Sigmoid colon (tissue), 4 donors: ENCODE measurements around the gene ZNG1A.

Experiments
- EP300 ChIP-seq, 4 donors: sonication (generic); formaldehyde crosslinking; IDR thresholded peaks; one replicate each; pipeline ENCODE4 v1.6.1; 2017; ENCODE audit warnings: antibody characterized with exemption in 4 of 4
- POLR2A ChIP-seq, 2 donors: fragments of 450-650 bp; IDR thresholded peaks; one replicate each; pipeline ENCODE4 v1.6.1; 2016; ENCODE audit warnings: antibody characterized with exemption in 2 of 2, mild to moderate bottlenecking in 2 of 2, moderate library complexity in 2 of 2
- POLR2AphosphoS5 ChIP-seq, 4 donors: sonication (generic); formaldehyde crosslinking; IDR thresholded peaks; one replicate each; pipeline ENCODE4 v1.6.1; 2017; ENCODE audit warnings: antibody characterized with exemption in 4 of 4
- TF ChIP-seq, protein P1 (sequence below), 4 experiments: fragments of 450-650 bp in 3 of 4; fragments of 200-600 bp in 1 of 4; IDR thresholded peaks; one replicate each; pipeline ENCODE4 v1.5.1; 2016 to 2019; ENCODE audit warnings: antibody characterized with exemption in 4 of 4, mild to moderate bottlenecking in 3 of 4, moderate library complexity in 2 of 4

DNA sequence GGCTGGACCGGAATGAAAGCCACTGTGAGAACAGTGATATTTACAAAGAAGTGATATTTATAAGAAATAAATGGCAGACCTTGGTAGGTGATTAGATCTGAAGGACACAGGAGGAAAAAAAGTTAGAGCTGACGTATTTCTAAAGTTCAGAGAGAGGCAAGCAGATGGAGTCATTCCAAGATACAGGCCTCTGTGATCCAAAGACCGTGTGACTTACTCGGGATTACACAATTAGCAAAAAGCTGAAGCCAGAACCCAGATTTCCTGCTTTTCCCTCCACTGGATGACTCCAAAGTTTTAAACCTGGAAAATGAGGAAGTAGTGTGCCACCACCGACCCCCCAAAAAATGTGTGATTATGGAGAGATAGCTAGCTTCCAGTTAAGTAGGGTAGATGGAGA lies 32.7 kb upstream of the ZNG1A start:
- TF ChIP-seq, protein P1, sequence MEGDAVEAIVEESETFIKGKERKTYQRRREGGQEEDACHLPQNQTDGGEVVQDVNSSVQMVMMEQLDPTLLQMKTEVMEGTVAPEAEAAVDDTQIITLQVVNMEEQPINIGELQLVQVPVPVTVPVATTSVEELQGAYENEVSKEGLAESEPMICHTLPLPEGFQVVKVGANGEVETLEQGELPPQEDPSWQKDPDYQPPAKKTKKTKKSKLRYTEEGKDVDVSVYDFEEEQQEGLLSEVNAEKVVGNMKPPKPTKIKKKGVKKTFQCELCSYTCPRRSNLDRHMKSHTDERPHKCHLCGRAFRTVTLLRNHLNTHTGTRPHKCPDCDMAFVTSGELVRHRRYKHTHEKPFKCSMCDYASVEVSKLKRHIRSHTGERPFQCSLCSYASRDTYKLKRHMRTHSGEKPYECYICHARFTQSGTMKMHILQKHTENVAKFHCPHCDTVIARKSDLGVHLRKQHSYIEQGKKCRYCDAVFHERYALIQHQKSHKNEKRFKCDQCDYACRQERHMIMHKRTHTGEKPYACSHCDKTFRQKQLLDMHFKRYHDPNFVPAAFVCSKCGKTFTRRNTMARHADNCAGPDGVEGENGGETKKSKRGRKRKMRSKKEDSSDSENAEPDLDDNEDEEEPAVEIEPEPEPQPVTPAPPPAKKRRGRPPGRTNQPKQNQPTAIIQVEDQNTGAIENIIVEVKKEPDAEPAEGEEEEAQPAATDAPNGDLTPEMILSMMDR (IDR thresholded peaks at IDR 0.05): no peak
- TF ChIP-seq POLR2AphosphoS5 (IDR thresholded peaks at IDR 0.05): no peak
- TF ChIP-seq POLR2A (IDR thresholded peaks at IDR 0.05): no peak
- TF ChIP-seq EP300 (IDR thresholded peaks at IDR 0.05): no peak
